K562 (cell line): ENCODE measurements around the gene NPAS2.

Source experiments
- CCAR2 ChIP-seq: fragments of 200-400 bp; formaldehyde crosslinking; IDR thresholded peaks from 2 replicates; pipeline ENCODE4 v1.6.1; 2017; ENCODE audit warnings: mild to moderate bottlenecking, low read depth, low read length
- TBL1XR1 ChIP-seq, 2 experiments: IDR thresholded peaks; 2 replicates each; pipeline ENCODE4 v1.6.1; 2012; ENCODE audit warnings: improper control_type of control experiment in 2 of 2, low read length in 2 of 2, mild to moderate bottlenecking in 1 of 2
- ZNF224 ChIP-seq: sonication (generic); formaldehyde crosslinking; IDR thresholded peaks from 2 replicates; pipeline ENCODE4 v1.8.0; 2022; ENCODE audit warnings: mild to moderate bottlenecking, missing genetic modification reagents
- TF ChIP-seq, protein P1 (sequence below): fragments of 450-650 bp; conservative IDR thresholded peaks from 2 replicates; pipeline ENCODE4 v1.6.1; 2016; ENCODE audit warnings: missing genetic modification characterization, low read depth, mild to moderate bottlenecking, control low read depth, missing compliant biosample characterization
- TF ChIP-seq, protein P2 (sequence below), 3 experiments: IDR thresholded peaks in 2 of 3; conservative IDR thresholded peaks in 1 of 3; 2 replicates each; pipeline ENCODE4 v1.5.1; 2011 to 2012; ENCODE audit warnings: low read length in 3 of 3, mild to moderate bottlenecking in 3 of 3, control low read depth in 2 of 3, improper control_type of control experiment in 1 of 3, inconsistent platforms in 1 of 3, low read depth in 1 of 3, mixed read lengths in 1 of 3, moderate library complexity in 1 of 3; ENCODE audit not compliant: insufficient read depth in 2 of 3
- TF ChIP-seq, protein P3 (sequence below): sonication (generic); formaldehyde crosslinking; IDR thresholded peaks from 2 replicates; pipeline ENCODE4 v1.8.1; 2022; ENCODE audit warnings: missing genetic modification reagents

DNA sequence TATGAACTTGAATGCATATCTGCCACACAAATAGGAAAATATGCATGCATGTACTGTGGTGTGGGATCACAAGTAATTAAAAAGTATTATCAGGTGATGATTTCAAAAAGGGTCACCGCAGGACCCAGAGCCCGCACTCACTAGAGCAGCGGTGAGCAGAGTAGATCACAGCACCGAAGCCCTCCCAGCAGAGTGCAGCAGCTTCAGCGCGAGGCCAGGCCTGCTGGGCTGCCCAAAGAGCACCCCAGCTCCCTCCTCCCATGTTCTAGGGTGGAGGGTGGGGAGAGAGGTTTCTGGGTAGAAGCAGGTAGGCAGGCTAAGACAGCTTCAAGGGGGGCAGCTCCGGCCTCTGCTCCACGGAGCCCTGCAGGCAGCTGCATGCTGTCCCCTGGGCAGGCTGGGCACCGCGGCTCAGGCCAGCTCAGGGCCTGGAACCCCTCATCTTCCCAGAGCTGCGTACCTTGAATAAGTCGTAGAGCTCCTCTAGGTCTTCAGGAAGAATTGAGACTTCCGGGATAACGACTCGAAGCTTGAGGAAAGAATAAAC lies 207.1 kb downstream of the NPAS2 start:
- TF ChIP-seq, protein P1, sequence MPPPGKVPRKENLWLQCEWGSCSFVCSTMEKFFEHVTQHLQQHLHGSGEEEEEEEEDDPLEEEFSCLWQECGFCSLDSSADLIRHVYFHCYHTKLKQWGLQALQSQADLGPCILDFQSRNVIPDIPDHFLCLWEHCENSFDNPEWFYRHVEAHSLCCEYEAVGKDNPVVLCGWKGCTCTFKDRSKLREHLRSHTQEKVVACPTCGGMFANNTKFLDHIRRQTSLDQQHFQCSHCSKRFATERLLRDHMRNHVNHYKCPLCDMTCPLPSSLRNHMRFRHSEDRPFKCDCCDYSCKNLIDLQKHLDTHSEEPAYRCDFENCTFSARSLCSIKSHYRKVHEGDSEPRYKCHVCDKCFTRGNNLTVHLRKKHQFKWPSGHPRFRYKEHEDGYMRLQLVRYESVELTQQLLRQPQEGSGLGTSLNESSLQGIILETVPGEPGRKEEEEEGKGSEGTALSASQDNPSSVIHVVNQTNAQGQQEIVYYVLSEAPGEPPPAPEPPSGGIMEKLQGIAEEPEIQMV: no peak
- TF ChIP-seq ZNF224 (CRISPR knock-in tag) (no peak), TBL1XR1 (IDR thresholded peaks at IDR 0.05; ENCODE audit: low read length in 2 of 2) (no peak), CCAR2 (no peak)
- TF ChIP-seq, protein P2, sequence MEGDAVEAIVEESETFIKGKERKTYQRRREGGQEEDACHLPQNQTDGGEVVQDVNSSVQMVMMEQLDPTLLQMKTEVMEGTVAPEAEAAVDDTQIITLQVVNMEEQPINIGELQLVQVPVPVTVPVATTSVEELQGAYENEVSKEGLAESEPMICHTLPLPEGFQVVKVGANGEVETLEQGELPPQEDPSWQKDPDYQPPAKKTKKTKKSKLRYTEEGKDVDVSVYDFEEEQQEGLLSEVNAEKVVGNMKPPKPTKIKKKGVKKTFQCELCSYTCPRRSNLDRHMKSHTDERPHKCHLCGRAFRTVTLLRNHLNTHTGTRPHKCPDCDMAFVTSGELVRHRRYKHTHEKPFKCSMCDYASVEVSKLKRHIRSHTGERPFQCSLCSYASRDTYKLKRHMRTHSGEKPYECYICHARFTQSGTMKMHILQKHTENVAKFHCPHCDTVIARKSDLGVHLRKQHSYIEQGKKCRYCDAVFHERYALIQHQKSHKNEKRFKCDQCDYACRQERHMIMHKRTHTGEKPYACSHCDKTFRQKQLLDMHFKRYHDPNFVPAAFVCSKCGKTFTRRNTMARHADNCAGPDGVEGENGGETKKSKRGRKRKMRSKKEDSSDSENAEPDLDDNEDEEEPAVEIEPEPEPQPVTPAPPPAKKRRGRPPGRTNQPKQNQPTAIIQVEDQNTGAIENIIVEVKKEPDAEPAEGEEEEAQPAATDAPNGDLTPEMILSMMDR (IDR thresholded peaks at IDR 0.05 in 2 of 3, conservative IDR thresholded peaks at IDR 0.05 in 1 of 3; ENCODE audit: insufficient read depth in 2 of 3, low read depth in 1 of 3, low read length in 3 of 3): no peak
- TF ChIP-seq, protein P3, sequence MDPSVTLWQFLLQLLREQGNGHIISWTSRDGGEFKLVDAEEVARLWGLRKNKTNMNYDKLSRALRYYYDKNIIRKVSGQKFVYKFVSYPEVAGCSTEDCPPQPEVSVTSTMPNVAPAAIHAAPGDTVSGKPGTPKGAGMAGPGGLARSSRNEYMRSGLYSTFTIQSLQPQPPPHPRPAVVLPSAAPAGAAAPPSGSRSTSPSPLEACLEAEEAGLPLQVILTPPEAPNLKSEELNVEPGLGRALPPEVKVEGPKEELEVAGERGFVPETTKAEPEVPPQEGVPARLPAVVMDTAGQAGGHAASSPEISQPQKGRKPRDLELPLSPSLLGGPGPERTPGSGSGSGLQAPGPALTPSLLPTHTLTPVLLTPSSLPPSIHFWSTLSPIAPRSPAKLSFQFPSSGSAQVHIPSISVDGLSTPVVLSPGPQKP: no peak
